Neural crest cell (in vitro differentiated cells): Measurements from ENCODE around the gene TNFAIP8L1. TPM values are rescaled to one million over a fixed set of nuclear protein-coding genes. Genes with fewer than 3 reads are reported as not detected.

Experiments
- DNase-seq: peaks from one replicate; pipeline ENCODE4 v3.0.0; 2021; ENCODE audit warnings: low read depth, mixed read lengths, low spot score
- H3K27ac Mint-ChIP-seq: one replicate; pipeline ENCODE4 v1.8.0; 2021; ENCODE audit warnings: mild to moderate bottlenecking, mixed read lengths; ENCODE audit not compliant: unreplicated experiment
- H3K27me3 Mint-ChIP-seq: 2 replicates; pipeline ENCODE4 v1.8.0; 2021; ENCODE audit warnings: low read depth, mild to moderate bottlenecking, mixed read lengths
- H3K36me3 Mint-ChIP-seq: 2 replicates; pipeline ENCODE4 v1.8.0; 2021; ENCODE audit warnings: low read depth, mild to moderate bottlenecking, mixed read lengths
- H3K4me1 Mint-ChIP-seq: 2 replicates; pipeline ENCODE4 v1.8.0; 2021; ENCODE audit warnings: mixed read lengths
- H3K4me3 Mint-ChIP-seq: one replicate; pipeline ENCODE4 v1.8.0; 2021; ENCODE audit warnings: mild to moderate bottlenecking, mixed read lengths
- H3K9me3 Mint-ChIP-seq: 2 replicates; pipeline ENCODE4 v1.8.0; 2021; ENCODE audit warnings: mixed read lengths
- total RNA-seq: library from RNA; stranded (reverse); gene quantifications from 2 replicates; pipeline ENCODE4 v1.2.1, GENCODE V29; 2021
- TF ChIP-seq, protein P1 (sequence below): fragments of 200-600 bp; sonication (generic); conservative IDR thresholded peaks from 2 replicates; pipeline ENCODE4 v1.5.0; 2021; ENCODE audit warnings: antibody characterized with exemption, mild to moderate bottlenecking

Gene TNFAIP8L1
- total RNA-seq, 1 donor from 2014 or later: 8.0 TPM

- no peak overlapping the region for H3K27ac Mint-ChIP-seq
- peaks cover 11% of the 10 kb centered on the region for H3K36me3 Mint-ChIP-seq
- H3K9me3 Mint-ChIP-seq: no peaks in the 10 kb centered on the region
- H3K4me3 Mint-ChIP-seq: no peak overlapping the region
- no peaks in the 10 kb centered on the region for H3K4me1 Mint-ChIP-seq
- no peaks in the 10 kb centered on the region for H3K27me3 Mint-ChIP-seq
- TF ChIP-seq, protein P1, sequence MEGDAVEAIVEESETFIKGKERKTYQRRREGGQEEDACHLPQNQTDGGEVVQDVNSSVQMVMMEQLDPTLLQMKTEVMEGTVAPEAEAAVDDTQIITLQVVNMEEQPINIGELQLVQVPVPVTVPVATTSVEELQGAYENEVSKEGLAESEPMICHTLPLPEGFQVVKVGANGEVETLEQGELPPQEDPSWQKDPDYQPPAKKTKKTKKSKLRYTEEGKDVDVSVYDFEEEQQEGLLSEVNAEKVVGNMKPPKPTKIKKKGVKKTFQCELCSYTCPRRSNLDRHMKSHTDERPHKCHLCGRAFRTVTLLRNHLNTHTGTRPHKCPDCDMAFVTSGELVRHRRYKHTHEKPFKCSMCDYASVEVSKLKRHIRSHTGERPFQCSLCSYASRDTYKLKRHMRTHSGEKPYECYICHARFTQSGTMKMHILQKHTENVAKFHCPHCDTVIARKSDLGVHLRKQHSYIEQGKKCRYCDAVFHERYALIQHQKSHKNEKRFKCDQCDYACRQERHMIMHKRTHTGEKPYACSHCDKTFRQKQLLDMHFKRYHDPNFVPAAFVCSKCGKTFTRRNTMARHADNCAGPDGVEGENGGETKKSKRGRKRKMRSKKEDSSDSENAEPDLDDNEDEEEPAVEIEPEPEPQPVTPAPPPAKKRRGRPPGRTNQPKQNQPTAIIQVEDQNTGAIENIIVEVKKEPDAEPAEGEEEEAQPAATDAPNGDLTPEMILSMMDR: no peak
- DNase-seq: no peak
Observed at GRCh38 chr19:4694211-4694987, 55.1 kb downstream of the TNFAIP8L1 start.

DNA sequence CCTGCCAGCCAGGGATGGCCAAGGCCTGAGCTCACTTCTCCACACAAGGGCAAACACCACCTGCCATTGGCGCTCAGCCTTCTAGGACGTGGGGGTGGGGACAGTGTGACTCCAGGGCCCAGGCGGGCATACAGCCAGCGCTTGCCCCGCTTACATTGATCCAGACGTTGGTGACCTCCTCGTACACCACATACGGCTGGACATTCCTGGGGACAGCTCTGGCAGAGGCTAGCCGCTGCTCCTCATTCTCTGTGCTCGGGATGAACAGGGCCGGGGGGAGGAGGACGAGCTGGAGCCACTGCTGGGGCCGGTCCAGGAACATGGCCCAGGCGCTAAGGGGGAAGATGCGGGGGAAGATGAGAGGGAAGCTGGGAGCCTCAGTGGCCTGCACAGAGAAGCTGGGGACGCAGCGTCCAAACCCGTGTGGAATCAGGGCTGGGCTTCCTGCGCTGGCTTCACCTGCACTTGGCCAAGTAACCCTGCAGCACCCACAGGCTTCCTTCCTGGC lies 56.0 kb downstream of the TNFAIP8L1 start:
- no peaks in the 10 kb centered on the region for H3K9me3 Mint-ChIP-seq
- H3K36me3 Mint-ChIP-seq: peaks cover 11% of the 10 kb centered on the region
- H3K27ac Mint-ChIP-seq: no peak overlapping the region
- no peaks in the 10 kb centered on the region for H3K27me3 Mint-ChIP-seq
- TF ChIP-seq, protein P1: no peak
- H3K4me1 Mint-ChIP-seq: no peaks in the 10 kb centered on the region
- H3K4me3 Mint-ChIP-seq: no peak overlapping the region
- DNase-seq: no peak

- no peak for DNase-seq
- Mint-ChIP-seq H3K4me3 (no peak overlapping the region), H3K4me1 (no peaks in the 10 kb centered on the region), H3K27me3 (no peaks in the 10 kb centered on the region), H3K27ac (peak overlapping the region; percentile 71), H3K36me3 (peaks cover 9% of the 10 kb centered on the region), H3K9me3 (no peaks in the 10 kb centered on the region)
- TF ChIP-seq, protein P1: no peak
Observed at GRCh38 chr19:4697304-4697703, 58.0 kb downstream of the TNFAIP8L1 start.

DNA sequence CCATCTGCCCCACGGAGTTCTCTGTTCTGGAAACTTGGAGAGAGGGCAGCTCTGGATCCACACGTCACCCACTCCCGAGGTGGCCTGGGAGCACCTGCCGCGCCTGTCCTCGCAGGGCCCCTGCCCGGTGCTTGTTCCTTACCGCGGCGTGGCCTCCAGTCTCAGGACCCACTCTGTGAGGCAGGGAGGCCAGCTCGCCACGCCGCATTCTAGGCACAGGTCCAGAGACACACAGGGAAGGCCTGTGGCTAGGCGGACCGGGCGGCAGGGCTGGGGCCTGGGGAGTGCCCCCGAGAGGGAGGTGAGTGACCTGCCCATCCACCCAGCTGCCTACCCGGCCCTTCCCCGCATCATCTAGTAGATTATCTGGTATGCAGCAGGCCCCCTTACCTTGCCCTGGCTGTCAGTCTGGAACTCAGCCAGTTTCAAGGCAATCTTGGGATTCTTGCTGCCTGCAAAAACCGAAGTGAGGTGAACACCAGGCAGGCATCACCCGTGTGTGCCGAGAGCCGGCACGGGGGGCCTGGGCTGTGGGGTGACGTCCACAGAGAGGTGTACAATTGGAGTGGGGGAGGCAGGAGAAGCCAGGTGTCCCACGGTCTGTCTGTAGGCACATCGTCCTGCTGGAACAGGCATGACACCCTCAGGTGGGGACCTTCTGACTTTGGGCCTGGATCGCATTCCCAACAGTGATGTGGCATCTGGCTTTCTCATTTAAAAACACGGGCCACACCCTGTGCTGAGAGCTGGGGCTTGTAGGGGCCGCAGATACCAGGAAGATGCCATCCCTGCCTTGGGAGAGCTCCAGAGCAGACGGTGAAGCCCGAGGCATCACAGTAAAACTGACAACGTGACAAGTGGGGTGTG lies 60.7 kb downstream of the TNFAIP8L1 start:
- no peak overlapping the region for H3K27ac Mint-ChIP-seq
- no peaks in the 10 kb centered on the region for H3K36me3 Mint-ChIP-seq
- H3K9me3 Mint-ChIP-seq: no peaks in the 10 kb centered on the region
- H3K4me3 Mint-ChIP-seq: no peak overlapping the region
- no peaks in the 10 kb centered on the region for H3K4me1 Mint-ChIP-seq
- H3K27me3 Mint-ChIP-seq: no peaks in the 10 kb centered on the region
- TF ChIP-seq, protein P1: no peak
- DNase-seq: no peak

- Mint-ChIP-seq H3K9me3 (no peaks in the 10 kb centered on the region), H3K27me3 (no peaks in the 10 kb centered on the region), H3K36me3 (no peaks in the 10 kb centered on the region), H3K27ac (no peak overlapping the region), H3K4me3 (no peak overlapping the region), H3K4me1 (no peaks in the 10 kb centered on the region)
- TF ChIP-seq, protein P1: no peak
- no peak for DNase-seq
Observed at GRCh38 chr19:4700693-4700970, 61.3 kb downstream of the TNFAIP8L1 start.
